Endothelial cell of umbilical vein (primary cell): ENCODE measurements around the gene TBL1Y. TPM values are rescaled to one million over a fixed set of nuclear protein-coding genes. Genes with fewer than 3 reads are reported as not detected.
"Not testable (repeated sequence)": the region's sequence is repeated elsewhere in the genome, so short reads cannot be mapped to it uniquely, and the experiment has no call there.

Experiments
- BruUV-seq: library from RNA; stranded (reverse); fragments of 400-500 nt; replicated peaks from 2 replicates; lab custom pipeline; 2021; lab: Mats Ljungman, UMichigan
- CTCF ChIA-PET: fragments of 300-600, 350-600 bp; sonication (Branson Sonifier 250); formaldehyde crosslinking; loops from one replicate; lab custom pipeline; 2021; ENCODE audit warnings: antibody characterized with exemption, inconsistent platforms; lab: Charles Lee
- POLR2A ChIA-PET: fragments of 300-600, 350-600 bp; sonication (Branson Sonifier 250); formaldehyde crosslinking; loops from one replicate; lab custom pipeline; 2021; ENCODE audit warnings: antibody characterized with exemption, inconsistent platforms; lab: Charles Lee
- DNase-seq: peaks from one replicate; pipeline ENCODE4 v3.0.0-alpha.2; 2011; ENCODE audit warnings: low read depth, low spot score
- FAIRE-seq: peaks from 2 replicates; lab custom pipeline; 2011; peaks lifted over from hg19 to GRCh38; lab: Jason Lieb, UNC
- H2AFZ ChIP-seq: 2 replicates; pipeline ENCODE4 v1.6.0; 2012; ENCODE audit warnings: low read depth, low read length, control low read depth, inconsistent platforms
- H3K27ac ChIP-seq: 2 replicates; pipeline ENCODE4 v1.5.1; 2011; ENCODE audit warnings: low read depth, mild to moderate bottlenecking, control low read depth, low read length, moderate library complexity; ENCODE audit not compliant: insufficient read depth
- H3K27me3 ChIP-seq, 2 experiments: 2 replicates each; pipeline versions ENCODE4 v1.6.0 to v1.6.1; 2011; ENCODE audit warnings: low read length in 2 of 2, mixed read lengths in 1 of 2; ENCODE audit not compliant: control insufficient read depth in 2 of 2, insufficient read depth in 2 of 2
- H3K36me3 ChIP-seq, 2 experiments: 2 replicates in 1 of 2; 3 replicates in 1 of 2; pipeline ENCODE4 v1.5.1; 2011; ENCODE audit warnings: low read length in 2 of 2, mild to moderate bottlenecking in 1 of 2, moderate library complexity in 1 of 2; ENCODE audit not compliant: control insufficient read depth in 2 of 2, insufficient read depth in 2 of 2; ENCODE audit errors: extremely low read depth in 1 of 2
- H3K4me1 ChIP-seq: 3 replicates; pipeline ENCODE4 v1.5.1; 2011; ENCODE audit warnings: mild to moderate bottlenecking, low read length; ENCODE audit not compliant: control insufficient read depth, insufficient read depth; ENCODE audit errors: extremely low read depth
- H3K4me2 ChIP-seq: 2 replicates; pipeline ENCODE4 v1.6.1; 2011; ENCODE audit warnings: low read length, control low read depth, mixed read lengths; ENCODE audit not compliant: insufficient read depth
- H3K4me3 ChIP-seq, 3 experiments: fragments of 200-600 bp in 1 of 3; sonication (generic), shearing (Covaris generic) in 1 of 3; replicated peaks in 1 of 3; 2 replicates each; pipeline ENCODE4 v1.5.1; 2011 to 2016; ENCODE audit warnings: control low read depth in 3 of 3, low read length in 3 of 3, mild to moderate bottlenecking in 2 of 3, inconsistent platforms in 1 of 3, low read depth in 1 of 3, moderate library complexity in 1 of 3; ENCODE audit not compliant: insufficient read depth in 1 of 3
- H3K79me2 ChIP-seq: 2 replicates; pipeline ENCODE4 v1.6.0; 2012; ENCODE audit warnings: low read length, inconsistent platforms; ENCODE audit not compliant: control insufficient read depth, insufficient read depth
- H3K9ac ChIP-seq: replicated peaks from 2 replicates; pipeline ENCODE3; 2011; ENCODE audit warnings: low read length, control low read depth; ENCODE audit not compliant: insufficient read depth; ENCODE audit errors: extremely low read depth
- H3K9me1 ChIP-seq: replicated peaks from 3 replicates; pipeline ENCODE4 v1.6.0; 2011; ENCODE audit warnings: mild to moderate bottlenecking, low read length; ENCODE audit not compliant: control insufficient read depth, insufficient read depth; ENCODE audit errors: extremely low read depth
- H3K9me3 ChIP-seq: replicated peaks from 2 replicates; pipeline ENCODE4 v1.5.1; 2012; ENCODE audit warnings: low read length, inconsistent platforms; ENCODE audit not compliant: control insufficient read depth, insufficient read depth
- H4K20me1 ChIP-seq: replicated peaks from 2 replicates; pipeline ENCODE3; 2011; ENCODE audit warnings: mild to moderate bottlenecking, low read length; ENCODE audit not compliant: control insufficient read depth, insufficient read depth; ENCODE audit errors: extremely low read depth
- CTCF ChIP-seq, 2 donors: IDR thresholded peaks; 1 replicate in 1 of 2; 2 replicates in 1 of 2; pipeline ENCODE4 v1.5.1; 2011; ENCODE audit warnings: low read length in 2 of 2, mild to moderate bottlenecking in 2 of 2, moderate library complexity in 2 of 2, control low read depth in 1 of 2, inconsistent platforms in 1 of 2, low read depth in 1 of 2; ENCODE audit not compliant: insufficient read depth in 1 of 2; ENCODE audit errors: extremely low read depth in 1 of 2
- EZH2 ChIP-seq: IDR thresholded peaks from 2 replicates; pipeline ENCODE4 v1.6.1; 2012; ENCODE audit warnings: borderline replicate concordance, low read depth, mild to moderate bottlenecking, moderate library complexity, low read length, inconsistent platforms; ENCODE audit not compliant: severe bottlenecking
- FOS ChIP-seq: IDR thresholded peaks from 2 replicates; pipeline ENCODE4 v1.6.1; 2011; ENCODE audit warnings: mild to moderate bottlenecking, low read length, moderate library complexity, borderline replicate concordance; ENCODE audit not compliant: insufficient read depth
- GATA2 ChIP-seq: IDR thresholded peaks from 2 replicates; pipeline ENCODE4 v1.7.0; 2011; ENCODE audit warnings: low read depth, mild to moderate bottlenecking, moderate library complexity, mixed read lengths, low read length; ENCODE audit not compliant: insufficient read length, insufficient read depth
- JUN ChIP-seq: IDR thresholded peaks from 2 replicates; pipeline ENCODE4 v1.6.1; 2011; ENCODE audit warnings: borderline replicate concordance, low read depth; ENCODE audit not compliant: insufficient read length, insufficient read depth
- MAX ChIP-seq: IDR thresholded peaks from 2 replicates; pipeline ENCODE4 v1.6.1; 2011; ENCODE audit not compliant: insufficient read depth, insufficient read length
- MYC ChIP-seq: IDR thresholded peaks from one replicate; pipeline ENCODE4 v1.6.1; 2011; ENCODE audit warnings: mild to moderate bottlenecking, low read depth, low read length
- POLR2A ChIP-seq: IDR thresholded peaks from 2 replicates; pipeline ENCODE4 v1.6.1; 2012; ENCODE audit warnings: low read depth, mild to moderate bottlenecking, control low read depth, low read length
- POLR2AphosphoS5 ChIP-seq: IDR thresholded peaks from 2 replicates; pipeline ENCODE4 v1.6.1; 2012; ENCODE audit warnings: low read depth, mild to moderate bottlenecking, control low read depth, low read length, moderate library complexity; ENCODE audit not compliant: insufficient read depth
- dilution Hi-C: fragments of 300-500 bp; cut with MboI; formaldehyde crosslinking; loops from one replicate; pipeline ENCODE4 v1.15.0; 2019; ENCODE audit warnings: low sequenced_read_pairs; ENCODE audit not compliant: extremely low pct_ligation_motif_present
- intact Hi-C: fragments of 100-400 bp; cut with micrococcal nuclease; formaldehyde crosslinking; loops from one replicate; pipeline ENCODE4 v1.10.0; 2022
- polyA plus RNA-seq, 4 experiments: library from polyadenylated mRNA; depleted of rRNA in 3 of 4; stranded (reverse) in 3 of 4; unstranded in 1 of 4; fragments of >200 nt; gene quantifications; 2 replicates each; pipeline versions ENCODE4 v1.2.1 to v1.2.3, GENCODE V29; 2011 to 2012; ENCODE audit warnings: missing spikeins in 1 of 4
- total RNA-seq: library from RNA; stranded (reverse); gene quantifications from 2 replicates; pipeline ENCODE4 v1.2.3, GENCODE V29; 2021

Gene TBL1Y
- total and polyA plus RNA-seq, 2 donors (not counting 3 experiments of a cell fraction or from before 2014, with no cell fraction given): not detected

- no peaks in the 10 kb centered on the region for H3K4me1 ChIP-seq
- no peaks in the 10 kb centered on the region for H3K9me3 ChIP-seq
- H3K27ac ChIP-seq: no peak overlapping the region
- no peak for FAIRE-seq
- CTCF ChIA-PET: no interaction called here
- no peak for TF ChIP-seq GATA2
- no peak for TF ChIP-seq FOS
- no peak for TF ChIP-seq EZH2
- no peak for TF ChIP-seq CTCF (IDR thresholded peaks at IDR 0.05; ENCODE audit: extremely low read depth in 1 of 2, insufficient read depth in 1 of 2, low read depth in 1 of 2, low read length in 2 of 2)
- TF ChIP-seq POLR2AphosphoS5: no peak
- no peak for TF ChIP-seq MYC
- no peak for TF ChIP-seq MAX
- no peak for TF ChIP-seq POLR2A
- TF ChIP-seq JUN: no peak
- no peak overlapping the region for H2AFZ ChIP-seq
- no peak overlapping the region for H3K4me2 ChIP-seq
- H3K9me1 ChIP-seq: no peaks in the 10 kb centered on the region
- intact Hi-C loops (no loop called here), dilution Hi-C loops (no loop called here)
- BruUV-seq: no TSS peak
- no peaks in the 10 kb centered on the region for H3K79me2 ChIP-seq
- no peaks in the 10 kb centered on the region for H3K27me3 ChIP-seq
- no peaks in the 10 kb centered on the region for H3K36me3 ChIP-seq
- DNase-seq: no peak
- no peaks in the 10 kb centered on the region for H4K20me1 ChIP-seq
- POLR2A ChIA-PET: no interaction called here
- no peak overlapping the region for H3K9ac ChIP-seq
- no peak overlapping the region for H3K4me3 ChIP-seq
These were observed 168.2 kb downstream of the TBL1Y start for GRCh38 chrY:7078725-7079124.

- H3K9me3 ChIP-seq, H3K36me3 ChIP-seq, H3K4me1 ChIP-seq, CTCF ChIA-PET, H3K27me3 ChIP-seq, FAIRE-seq, H3K4me3 ChIP-seq, H3K9me1 ChIP-seq, H2AFZ ChIP-seq, H4K20me1 ChIP-seq, BruUV-seq, dilution Hi-C loops, POLR2A ChIA-PET, intact Hi-C loops, DNase-seq, H3K79me2 ChIP-seq, H3K27ac ChIP-seq, H3K9ac ChIP-seq, H3K4me2 ChIP-seq: not testable (repeated sequence)
These were observed 170.1 kb downstream of the TBL1Y start for GRCh38 chrY:7080548-7080947.
